HL-60 (cell line): ENCODE results near the gene TXN.

ENCODE experiments used
- POLR2AphosphoS5 ChIP-seq: IDR thresholded peaks from 2 replicates; pipeline ENCODE4 v1.6.1; 2012; ENCODE audit warnings: low read depth
- TF ChIP-seq, protein P1 (sequence below): IDR thresholded peaks from one replicate; pipeline ENCODE4 v1.5.1; 2011; ENCODE audit warnings: low read length, control low read depth, inconsistent platforms; ENCODE audit not compliant: insufficient read depth
- TF ChIP-seq, protein P2 (sequence below): IDR thresholded peaks from 2 replicates; pipeline ENCODE4 v1.6.1; 2012; ENCODE audit warnings: low read depth; ENCODE audit not compliant: insufficient replicate concordance

DNA sequence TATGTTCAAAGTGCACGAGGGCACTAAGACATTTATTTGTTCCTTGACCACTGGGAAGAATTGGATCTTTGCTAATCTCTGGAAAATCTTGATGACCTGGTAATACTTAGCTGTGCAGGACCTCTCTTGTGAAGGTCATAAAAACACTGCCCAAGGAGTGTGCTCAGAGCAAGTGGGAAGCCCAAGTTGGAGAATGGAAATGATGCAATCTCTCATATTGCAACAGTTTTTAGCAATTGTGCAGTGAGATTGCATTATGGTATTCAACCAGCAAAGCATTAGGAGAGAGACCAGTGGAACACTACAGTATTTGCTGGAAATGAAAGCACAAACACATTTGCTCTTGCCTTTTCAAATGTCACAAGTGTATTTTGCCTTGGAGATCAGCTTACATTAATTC is 46.8 kb upstream of the TXN start:
- TF ChIP-seq, protein P1, sequence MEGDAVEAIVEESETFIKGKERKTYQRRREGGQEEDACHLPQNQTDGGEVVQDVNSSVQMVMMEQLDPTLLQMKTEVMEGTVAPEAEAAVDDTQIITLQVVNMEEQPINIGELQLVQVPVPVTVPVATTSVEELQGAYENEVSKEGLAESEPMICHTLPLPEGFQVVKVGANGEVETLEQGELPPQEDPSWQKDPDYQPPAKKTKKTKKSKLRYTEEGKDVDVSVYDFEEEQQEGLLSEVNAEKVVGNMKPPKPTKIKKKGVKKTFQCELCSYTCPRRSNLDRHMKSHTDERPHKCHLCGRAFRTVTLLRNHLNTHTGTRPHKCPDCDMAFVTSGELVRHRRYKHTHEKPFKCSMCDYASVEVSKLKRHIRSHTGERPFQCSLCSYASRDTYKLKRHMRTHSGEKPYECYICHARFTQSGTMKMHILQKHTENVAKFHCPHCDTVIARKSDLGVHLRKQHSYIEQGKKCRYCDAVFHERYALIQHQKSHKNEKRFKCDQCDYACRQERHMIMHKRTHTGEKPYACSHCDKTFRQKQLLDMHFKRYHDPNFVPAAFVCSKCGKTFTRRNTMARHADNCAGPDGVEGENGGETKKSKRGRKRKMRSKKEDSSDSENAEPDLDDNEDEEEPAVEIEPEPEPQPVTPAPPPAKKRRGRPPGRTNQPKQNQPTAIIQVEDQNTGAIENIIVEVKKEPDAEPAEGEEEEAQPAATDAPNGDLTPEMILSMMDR: no peak
- peak; percentile 63; the same call in 1 of the 2 replicates for TF ChIP-seq POLR2AphosphoS5
- TF ChIP-seq, protein P2, sequence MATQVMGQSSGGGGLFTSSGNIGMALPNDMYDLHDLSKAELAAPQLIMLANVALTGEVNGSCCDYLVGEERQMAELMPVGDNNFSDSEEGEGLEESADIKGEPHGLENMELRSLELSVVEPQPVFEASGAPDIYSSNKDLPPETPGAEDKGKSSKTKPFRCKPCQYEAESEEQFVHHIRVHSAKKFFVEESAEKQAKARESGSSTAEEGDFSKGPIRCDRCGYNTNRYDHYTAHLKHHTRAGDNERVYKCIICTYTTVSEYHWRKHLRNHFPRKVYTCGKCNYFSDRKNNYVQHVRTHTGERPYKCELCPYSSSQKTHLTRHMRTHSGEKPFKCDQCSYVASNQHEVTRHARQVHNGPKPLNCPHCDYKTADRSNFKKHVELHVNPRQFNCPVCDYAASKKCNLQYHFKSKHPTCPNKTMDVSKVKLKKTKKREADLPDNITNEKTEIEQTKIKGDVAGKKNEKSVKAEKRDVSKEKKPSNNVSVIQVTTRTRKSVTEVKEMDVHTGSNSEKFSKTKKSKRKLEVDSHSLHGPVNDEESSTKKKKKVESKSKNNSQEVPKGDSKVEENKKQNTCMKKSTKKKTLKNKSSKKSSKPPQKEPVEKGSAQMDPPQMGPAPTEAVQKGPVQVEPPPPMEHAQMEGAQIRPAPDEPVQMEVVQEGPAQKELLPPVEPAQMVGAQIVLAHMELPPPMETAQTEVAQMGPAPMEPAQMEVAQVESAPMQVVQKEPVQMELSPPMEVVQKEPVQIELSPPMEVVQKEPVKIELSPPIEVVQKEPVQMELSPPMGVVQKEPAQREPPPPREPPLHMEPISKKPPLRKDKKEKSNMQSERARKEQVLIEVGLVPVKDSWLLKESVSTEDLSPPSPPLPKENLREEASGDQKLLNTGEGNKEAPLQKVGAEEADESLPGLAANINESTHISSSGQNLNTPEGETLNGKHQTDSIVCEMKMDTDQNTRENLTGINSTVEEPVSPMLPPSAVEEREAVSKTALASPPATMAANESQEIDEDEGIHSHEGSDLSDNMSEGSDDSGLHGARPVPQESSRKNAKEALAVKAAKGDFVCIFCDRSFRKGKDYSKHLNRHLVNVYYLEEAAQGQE: peak; percentile 38
